Stimulated activated CD8-positive, alpha-beta memory T cell treated with anti-CD3 and anti-CD28 coated beads, Interleukin-7, amount 100 ng/mL, for 24 hours (primary cell): ENCODE measurements around the gene IGDCC3.

ENCODE experiments used
- DNase-seq: peaks from one replicate; pipeline ENCODE4 v3.0.0-alpha.2; 2020; ENCODE audit warnings: low read depth

Gene IGDCC3

GRCh38 chr15:65377976-65378366 is at the start of gene IGDCC3:
TSS of gene IGDCC3 (minus strand) at chr15:65378002. CDS start at chr15:65377788, 214 bp downstream.
- DNase-seq = no peak

- DNase-seq = no peak
Measured at GRCh38 chr15:65426216-65426853, 48.5 kb upstream of the IGDCC3 start.

GRCh38 chr15:65424683-65425082 is 46.9 kb upstream of the IGDCC3 start:
- DNase-seq = no peak

GRCh38 chr15:65423976-65424679 is 46.3 kb upstream of the IGDCC3 start:
- no peak for DNase-seq

GRCh38 chr15:65423150-65423975 is 45.6 kb upstream of the IGDCC3 start:
- no peak for DNase-seq

GRCh38 chr15:65421360-65422215 is 43.8 kb upstream of the IGDCC3 start:
- DNase-seq = no peak

- DNase-seq = no peak
Measured at GRCh38 chr15:65420975-65421359, 43.2 kb upstream of the IGDCC3 start.

- no peak for DNase-seq
Measured at GRCh38 chr15:65418596-65418995, 40.8 kb upstream of the IGDCC3 start.

GRCh38 chr15:65416845-65417416 is 39.1 kb upstream of the IGDCC3 start:
- no peak for DNase-seq

- no peak for DNase-seq
Measured at GRCh38 chr15:65414841-65415621, 37.2 kb upstream of the IGDCC3 start.

- DNase-seq = no peak
Measured at GRCh38 chr15:65413760-65414144, 36.0 kb upstream of the IGDCC3 start.

- DNase-seq = no peak
Measured at GRCh38 chr15:65413051-65413759, 35.4 kb upstream of the IGDCC3 start.

GRCh38 chr15:65412556-65412955 is 34.8 kb upstream of the IGDCC3 start:
- DNase-seq = no peak

- DNase-seq = no peak
Measured at GRCh38 chr15:65411465-65412071, 33.8 kb upstream of the IGDCC3 start.

- no peak for DNase-seq
Measured at GRCh38 chr15:65410972-65411371, 33.2 kb upstream of the IGDCC3 start.

GRCh38 chr15:65410036-65410435 is 32.2 kb upstream of the IGDCC3 start:
- no peak for DNase-seq

- no peak for DNase-seq
Measured at GRCh38 chr15:65409036-65409631, 31.3 kb upstream of the IGDCC3 start.

- DNase-seq = no peak
Measured at GRCh38 chr15:65408324-65409035, 30.7 kb upstream of the IGDCC3 start.
